ENCODE results near the gene DYTN.

DYTN gene

DNA sequence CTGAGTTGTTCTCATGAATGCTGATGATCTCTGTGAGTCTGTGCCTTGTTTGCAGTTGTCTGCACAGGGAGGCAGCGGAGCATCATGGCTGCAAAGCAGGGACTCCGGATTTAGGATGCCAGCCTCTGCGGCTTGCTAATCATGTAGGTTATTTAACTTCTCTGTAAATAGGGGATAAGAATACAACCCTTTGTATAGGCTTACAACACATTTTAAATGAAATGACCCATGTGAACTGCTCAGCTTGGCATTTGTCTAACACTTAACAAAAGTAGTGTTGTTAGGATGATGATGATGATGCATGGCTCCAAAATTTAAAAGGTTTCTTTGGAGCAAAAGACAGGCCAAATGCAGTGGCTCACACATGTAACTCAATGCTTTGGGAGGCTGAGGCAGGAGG, 19.4 kb downstream of the DYTN start:
- Histone ChIP-seq H3K4me1 (no peaks in the 10 kb centered on the region), H3K36me3 (no peaks in the 10 kb centered on the region), H3K9me3 (no peaks in the 10 kb centered on the region), H3K27ac (no peak overlapping the region), H3K27me3 (no peaks in the 10 kb centered on the region), H3K4me3 (no peak overlapping the region)
- TF ChIP-seq, protein P1, sequence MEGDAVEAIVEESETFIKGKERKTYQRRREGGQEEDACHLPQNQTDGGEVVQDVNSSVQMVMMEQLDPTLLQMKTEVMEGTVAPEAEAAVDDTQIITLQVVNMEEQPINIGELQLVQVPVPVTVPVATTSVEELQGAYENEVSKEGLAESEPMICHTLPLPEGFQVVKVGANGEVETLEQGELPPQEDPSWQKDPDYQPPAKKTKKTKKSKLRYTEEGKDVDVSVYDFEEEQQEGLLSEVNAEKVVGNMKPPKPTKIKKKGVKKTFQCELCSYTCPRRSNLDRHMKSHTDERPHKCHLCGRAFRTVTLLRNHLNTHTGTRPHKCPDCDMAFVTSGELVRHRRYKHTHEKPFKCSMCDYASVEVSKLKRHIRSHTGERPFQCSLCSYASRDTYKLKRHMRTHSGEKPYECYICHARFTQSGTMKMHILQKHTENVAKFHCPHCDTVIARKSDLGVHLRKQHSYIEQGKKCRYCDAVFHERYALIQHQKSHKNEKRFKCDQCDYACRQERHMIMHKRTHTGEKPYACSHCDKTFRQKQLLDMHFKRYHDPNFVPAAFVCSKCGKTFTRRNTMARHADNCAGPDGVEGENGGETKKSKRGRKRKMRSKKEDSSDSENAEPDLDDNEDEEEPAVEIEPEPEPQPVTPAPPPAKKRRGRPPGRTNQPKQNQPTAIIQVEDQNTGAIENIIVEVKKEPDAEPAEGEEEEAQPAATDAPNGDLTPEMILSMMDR (IDR thresholded peaks at IDR 0.05): no peak
- intact Hi-C loops (cut with DNase I; ENCODE audit: low total_unique reads): loop anchor here (10.0 kb wide), 1 partner anchor 776 kb away; no protein-coding TSS in a partner anchor
- DNase-seq: no peak

DNA sequence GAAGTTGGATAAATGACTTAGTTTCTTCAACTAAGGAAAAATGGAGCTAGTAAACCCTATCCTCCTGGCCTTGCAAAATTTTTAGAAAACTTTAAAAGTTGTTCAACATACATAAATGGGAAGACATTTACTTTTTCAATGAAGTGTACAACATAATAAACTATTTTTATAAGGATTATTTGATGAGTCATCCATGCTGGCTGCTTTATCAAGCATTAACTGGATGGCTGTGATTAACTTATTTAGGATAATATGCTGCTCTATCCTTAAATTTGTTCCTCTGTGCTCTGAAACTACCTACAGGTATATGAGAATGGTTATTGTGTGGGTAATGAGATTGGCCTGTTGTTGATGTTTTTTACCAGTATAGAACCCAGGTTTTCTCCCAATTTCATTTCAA, 21.3 kb downstream of the DYTN start:
- TF ChIP-seq, protein P1 (IDR thresholded peaks at IDR 0.05): no peak
- H3K4me1 ChIP-seq: no peaks in the 10 kb centered on the region
- H3K27me3 ChIP-seq: no peaks in the 10 kb centered on the region
- no peak overlapping the region for H3K27ac ChIP-seq
- no peak for DNase-seq
- intact Hi-C loops (cut with DNase I; ENCODE audit: low total_unique reads): loop anchor here (10.0 kb wide), 1 partner anchor 778 kb away; no protein-coding TSS in a partner anchor
- no peak overlapping the region for H3K4me3 ChIP-seq
- no peaks in the 10 kb centered on the region for H3K9me3 ChIP-seq
- H3K36me3 ChIP-seq: no peaks in the 10 kb centered on the region

DNA sequence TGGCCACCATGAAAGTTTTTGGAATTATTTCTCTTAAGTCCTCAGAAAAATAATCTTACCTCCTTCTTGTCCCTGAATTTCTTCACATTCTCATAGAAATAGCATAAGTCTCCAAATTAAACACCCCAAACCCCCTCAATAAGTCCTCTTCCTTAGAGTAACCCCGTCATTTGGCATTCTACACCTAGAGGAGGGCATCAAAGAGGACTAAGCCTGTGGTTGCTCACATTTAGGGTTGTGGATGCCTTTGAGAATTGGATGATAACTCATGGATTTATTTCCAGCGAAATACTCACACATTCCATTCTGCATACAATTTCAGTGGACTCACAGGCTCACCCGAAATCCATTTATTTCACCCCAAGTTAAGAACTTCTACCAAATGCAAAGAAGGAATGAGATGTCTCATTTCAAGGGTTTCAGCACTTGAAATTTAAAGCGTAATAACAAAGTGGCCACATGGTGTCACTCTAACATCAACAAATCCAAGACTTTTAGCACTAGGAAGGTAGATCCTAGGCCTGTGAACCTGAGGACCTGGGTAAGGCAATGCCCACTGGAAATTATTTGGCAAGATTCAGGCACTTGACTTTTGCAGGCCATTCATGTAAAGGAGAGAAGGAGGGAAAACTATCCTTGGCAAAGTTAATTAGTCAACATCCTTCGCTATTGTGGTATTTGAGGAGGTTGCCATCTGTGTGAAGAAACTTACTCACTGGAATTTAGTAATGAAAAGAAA, 24.6 kb downstream of the DYTN start:
- H3K4me3 ChIP-seq: no peak overlapping the region
- intact Hi-C loops (cut with DNase I; ENCODE audit: low total_unique reads): loop anchor here (10.0 kb wide), 1 partner anchor 781 kb away; no protein-coding TSS in a partner anchor
- no peak for DNase-seq

DNA sequence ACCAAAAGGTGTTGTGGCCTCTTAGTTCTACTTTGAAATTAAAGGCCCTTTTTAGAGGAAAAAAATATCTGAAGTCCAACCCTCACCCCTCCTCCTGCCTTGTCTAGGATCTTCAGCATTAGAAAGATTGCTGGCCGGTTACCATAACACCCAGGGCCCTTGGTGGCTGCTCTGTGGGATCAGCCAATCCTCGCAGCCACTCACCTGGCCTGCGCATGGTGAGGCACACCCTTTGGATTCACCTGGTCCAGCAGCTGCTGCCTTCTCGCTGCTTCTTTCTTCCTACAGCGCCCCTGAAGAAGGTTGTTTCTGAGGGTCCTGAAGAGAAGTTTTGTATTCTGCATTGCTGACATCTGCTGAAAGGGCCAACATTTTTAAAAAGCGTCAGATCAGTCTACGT, 25.2 kb downstream of the DYTN start:
- Histone ChIP-seq H3K36me3 (no peaks in the 10 kb centered on the region), H3K27ac (no peak overlapping the region), H3K9me3 (no peaks in the 10 kb centered on the region), H3K4me3 (no peak overlapping the region), H3K4me1 (no peaks in the 10 kb centered on the region), H3K27me3 (no peaks in the 10 kb centered on the region)
- TF ChIP-seq, protein P1 (IDR thresholded peaks at IDR 0.05): no peak
- DNase-seq: no peak
- intact Hi-C loops (cut with DNase I; ENCODE audit: low total_unique reads): loop anchor here (10.0 kb wide), 1 partner anchor 782 kb away; no protein-coding TSS in a partner anchor

More for the DNA sequence above, 24.6 kb downstream of the DYTN start:
- no peaks in the 10 kb centered on the region for H3K27me3 ChIP-seq
- no peaks in the 10 kb centered on the region for H3K4me1 ChIP-seq
- H3K9me3 ChIP-seq: no peaks in the 10 kb centered on the region
- H3K27ac ChIP-seq: no peak overlapping the region
- TF ChIP-seq, protein P1 (IDR thresholded peaks at IDR 0.05): peak; percentile 56 to 70
- no peaks in the 10 kb centered on the region for H3K36me3 ChIP-seq

DNA sequence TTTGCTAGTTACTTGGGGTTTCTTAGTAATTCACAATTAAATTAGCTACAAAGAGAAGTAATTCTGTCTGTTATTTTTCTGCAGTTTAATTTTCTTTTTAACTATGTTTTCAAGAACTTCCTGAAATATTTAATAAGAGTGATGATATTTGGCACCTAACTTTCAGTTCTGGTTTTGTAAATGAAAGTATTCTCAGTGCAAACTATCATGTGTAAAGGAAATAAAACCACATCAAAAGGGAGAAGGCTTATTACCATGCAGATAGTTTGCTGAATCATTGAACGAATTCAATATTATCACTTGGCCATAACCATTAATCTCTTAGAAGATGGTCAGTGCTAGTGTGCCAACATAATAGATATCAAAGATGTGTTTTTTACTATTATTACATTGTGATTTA, 29.2 kb downstream of the DYTN start:
- TF ChIP-seq, protein P1 (IDR thresholded peaks at IDR 0.05): no peak
- DNase-seq: no peak
- Histone ChIP-seq H3K4me1 (no peaks in the 10 kb centered on the region), H3K36me3 (no peaks in the 10 kb centered on the region), H3K9me3 (no peaks in the 10 kb centered on the region), H3K27ac (no peak overlapping the region), H3K27me3 (no peaks in the 10 kb centered on the region), H3K4me3 (no peak overlapping the region)
- intact Hi-C loops (cut with DNase I; ENCODE audit: low total_unique reads): no loop called here

Data from tibial artery (tissue), 4 donors.